GM18909 (cell line): ENCODE data around the gene AAR2.

Source experiments
- ATAC-seq: cut with Tn5 transposase; IDR thresholded peaks from one replicate; pipeline ENCODE4 v1.9.1; 2021; ENCODE audit warnings: mild to moderate bottlenecking; ENCODE audit not compliant: unreplicated experiment, poor library complexity

AAR2 gene

GRCh38 chr20:36235892-36236785 lies at the start of gene AAR2:
AAR2 (plus strand) TSS chr20:36236478; CDS start chr20:36239869, 3,391 bp downstream.
- ATAC-seq = peak; percentile 88

- no peak for ATAC-seq
Measured at GRCh38 chr20:36193977-36194712, 42.1 kb upstream of the AAR2 start.

GRCh38 chr20:36196676-36197075 lies 39.6 kb upstream of the AAR2 start:
- ATAC-seq = no peak

- ATAC-seq = no peak
Measured at GRCh38 chr20:36197271-36197670, 39.0 kb upstream of the AAR2 start.

GRCh38 chr20:36199345-36200257 lies 36.7 kb upstream of the AAR2 start:
- ATAC-seq = peak; percentile 56

- no peak for ATAC-seq
Measured at GRCh38 chr20:36200451-36200850, 35.8 kb upstream of the AAR2 start.

GRCh38 chr20:36201198-36201597 lies 35.1 kb upstream of the AAR2 start:
- no peak for ATAC-seq

GRCh38 chr20:36202891-36203338 lies 33.4 kb upstream of the AAR2 start:
- ATAC-seq = no peak

GRCh38 chr20:36203861-36204260 lies 32.4 kb upstream of the AAR2 start:
- ATAC-seq = no peak

GRCh38 chr20:36205026-36205425 lies 31.3 kb upstream of the AAR2 start:
- no peak for ATAC-seq

GRCh38 chr20:36206068-36206467 lies 30.2 kb upstream of the AAR2 start:
- ATAC-seq = no peak

GRCh38 chr20:36206641-36207040 lies 29.6 kb upstream of the AAR2 start:
- ATAC-seq = no peak

GRCh38 chr20:36207602-36208001 lies 28.7 kb upstream of the AAR2 start:
- no peak for ATAC-seq

- ATAC-seq = no peak
Measured at GRCh38 chr20:36208257-36208656, 28.0 kb upstream of the AAR2 start.

GRCh38 chr20:36210436-36211021 lies 25.7 kb upstream of the AAR2 start:
- ATAC-seq = no peak

GRCh38 chr20:36213362-36213761 lies 22.9 kb upstream of the AAR2 start:
- no peak for ATAC-seq

GRCh38 chr20:36214684-36215256 lies 21.5 kb upstream of the AAR2 start:
- ATAC-seq = no peak

GRCh38 chr20:36215778-36216177 lies 20.5 kb upstream of the AAR2 start:
- no peak for ATAC-seq

GRCh38 chr20:36216314-36217025 lies 19.8 kb upstream of the AAR2 start:
- ATAC-seq = no peak
